IPS DF 4.7 (cell line): ENCODE measurements around the gene KCTD17.

Source experiments
- DNase-seq: peaks from one replicate; pipeline ENCODE4 v3.0.0-alpha.2; 2013; ENCODE audit warnings: low spot score; ENCODE audit errors: extremely low read depth

Gene KCTD17

GRCh38 chr22:37043209-37043827 is 8.2 kb upstream of the KCTD17 start:
- DNase-seq, result no peak

- no peak for DNase-seq
These were observed 7.6 kb upstream of the KCTD17 start for GRCh38 chr22:37043828-37044538.

GRCh38 chr22:37044634-37045625 is 6.6 kb upstream of the KCTD17 start:
- DNase-seq, result no peak

- no peak for DNase-seq
These were observed 5.6 kb upstream of the KCTD17 start for GRCh38 chr22:37045958-37046357.

- no peak for DNase-seq
These were observed 5.0 kb upstream of the KCTD17 start for GRCh38 chr22:37046589-37046988.

- no peak for DNase-seq
These were observed 4.5 kb upstream of the KCTD17 start for GRCh38 chr22:37047006-37047405.

- no peak for DNase-seq
These were observed 3.4 kb upstream of the KCTD17 start for GRCh38 chr22:37048133-37048532.

- no peak for DNase-seq
These were observed 2.3 kb upstream of the KCTD17 start for GRCh38 chr22:37049224-37049623.

- no peak for DNase-seq
These were observed 629 bp upstream of the KCTD17 start for GRCh38 chr22:37050913-37051312.

- no peak for DNase-seq
These were observed 1.1 kb downstream of the KCTD17 start for GRCh38 chr22:37052386-37053309.

GRCh38 chr22:37053310-37054055 is 1.9 kb downstream of the KCTD17 start:
- DNase-seq, result no peak

- no peak for DNase-seq
These were observed 2.5 kb downstream of the KCTD17 start for GRCh38 chr22:37054056-37054395.

- DNase-seq, result no peak
These were observed 3.2 kb downstream of the KCTD17 start for GRCh38 chr22:37054600-37055365.

GRCh38 chr22:37056246-37056645 is 4.7 kb downstream of the KCTD17 start:
- DNase-seq, result no peak

GRCh38 chr22:37057226-37057625 is 5.7 kb downstream of the KCTD17 start:
- no peak for DNase-seq

- DNase-seq, result no peak
These were observed 6.4 kb downstream of the KCTD17 start for GRCh38 chr22:37057796-37058510.

GRCh38 chr22:37058917-37059701 is 7.6 kb downstream of the KCTD17 start:
- no peak for DNase-seq

- DNase-seq, result no peak
These were observed 8.4 kb downstream of the KCTD17 start for GRCh38 chr22:37059876-37060449.
